Spleen (tissue), 11 donors: ENCODE data around the gene COL4A2. TPM values are rescaled to one million over a fixed set of nuclear protein-coding genes. Genes with fewer than 3 reads are reported as not detected.

Experiments used
- DNase-seq: peaks from one replicate; pipeline ENCODE4 v3.0.0-alpha.2; 2020
- H3K27ac ChIP-seq, 8 donors: fragments of 200-600 bp; sonication (generic) in 7 of 8; 1 replicate in 4 of 8; 2 replicates in 4 of 8; pipeline versions ENCODE4 v1.5.0 to v1.8.0; 2016 to 2021; ENCODE audit warnings: inconsistent platforms in 4 of 8, mild to moderate bottlenecking in 4 of 8, moderate library complexity in 1 of 8
- H3K27me3 ChIP-seq, 7 donors: fragments of 200-600 bp; sonication (generic) in 6 of 7; replicated peaks in 1 of 7; 1 replicate in 4 of 7; 2 replicates in 3 of 7; pipeline versions ENCODE4 v1.5.0 to v1.8.0; 2016 to 2021; ENCODE audit warnings: inconsistent platforms in 3 of 7, mild to moderate bottlenecking in 1 of 7
- H3K36me3 ChIP-seq, 6 donors: fragments of 200-600 bp; sonication (generic) in 5 of 6; 1 replicate in 4 of 6; 2 replicates in 2 of 6; pipeline versions ENCODE4 v1.5.0 to v1.8.0; 2016 to 2021; ENCODE audit warnings: inconsistent platforms in 2 of 6
- H3K4me1 ChIP-seq, 6 donors: fragments of 200-600 bp; sonication (generic) in 5 of 6; 1 replicate in 3 of 6; 2 replicates in 3 of 6; pipeline versions ENCODE4 v1.5.0 to v1.8.0; 2016 to 2021; ENCODE audit warnings: inconsistent platforms in 3 of 6
- H3K4me3 ChIP-seq, 8 donors: fragments of 200-600 bp; sonication (generic) in 7 of 8; 1 replicate in 4 of 8; 2 replicates in 4 of 8; pipeline versions ENCODE4 v1.5.0 to v1.8.0; 2016 to 2021; ENCODE audit warnings: inconsistent platforms in 4 of 8, mild to moderate bottlenecking in 4 of 8, moderate library complexity in 2 of 8
- H3K9me3 ChIP-seq, 8 donors: fragments of 200-600 bp; sonication (generic) in 7 of 8; 1 replicate in 4 of 8; 2 replicates in 4 of 8; pipeline versions ENCODE4 v1.5.0 to v1.8.0; 2016 to 2021; ENCODE audit warnings: inconsistent platforms in 4 of 8
- POLR2A ChIP-seq, 3 donors: fragments of 450-650 bp; IDR thresholded peaks; one replicate each; pipeline ENCODE4 v1.5.1; 2017; ENCODE audit warnings: antibody characterized with exemption in 3 of 3, mild to moderate bottlenecking in 1 of 3
- POLR2AphosphoS5 ChIP-seq, 3 donors: sonication (generic); formaldehyde crosslinking; IDR thresholded peaks; one replicate each; pipeline ENCODE4 v1.5.1; 2017; ENCODE audit warnings: antibody characterized with exemption in 3 of 3
- WGBS, 5 donors: extraction: QIAGEN DNeasy Blood & Tissue Kit in 3 of 5; methylation state at CpG; one replicate each; pipeline versions ENCODE4 v1.1.5 to v1.1.7; 2013 to 2018; 5-methylcytosine and 5-hydroxymethylcytosine counted together
- intact Hi-C: fragments of 100-400 bp; cut with DNase I; formaldehyde crosslinking; loops from one replicate; pipeline ENCODE4 v1.15.0; 2023; ENCODE audit warnings: low total_unique reads
- polyA plus RNA-seq, 3 donors: library from polyadenylated mRNA; stranded (reverse); fragments of 200-250 nt; gene quantifications; one replicate each; pipeline ENCODE4 v1.2.1, GENCODE V29; 2013
- total RNA-seq, 7 donors: library from RNA; depleted of rRNA in 3 of 7; stranded (reverse); fragments of >200 nt in 3 of 7; fragmentation: NEBNext Ultra II Directional in 4 of 7; extraction: Animal tissue kit (Norgen Biotek cat#: 25700) in 4 of 7; gene quantifications; one replicate each; pipeline versions ENCODE4 v1.1.0 to v1.2.1, GENCODE V29; 2016 to 2021
- TF ChIP-seq, protein P1 (sequence below), 11 experiments: fragments of 200-600 bp in 7 of 11; fragments of 450-650 bp in 4 of 11; sonication (generic) in 4 of 11; IDR thresholded peaks in 8 of 11; conservative IDR thresholded peaks in 3 of 11; 1 replicate in 7 of 11; 2 replicates in 4 of 11; pipeline versions ENCODE4 v1.4.0 to v1.8.0; 2016 to 2021; ENCODE audit warnings: antibody characterized with exemption in 11 of 11, inconsistent platforms in 4 of 11, mild to moderate bottlenecking in 1 of 11
- donor health status: healthy with polysubstance abuse.
- donor health status: DM: no; HTN: no; CAD: no; lungs with moderate emphysema.
- donor health status: DM: no; HTN: no; CAD: no.
- donor health status: Bipolar disorder and iron deficiency.
- donor health status: healthy.
- donor health status: DM: no; HTN: no; CAD: no.
- donor health status: DM: yes; HTN: yes; CAD: no.

COL4A2 gene
- total and polyA plus RNA-seq, 10 donors, result 52.6 to 712 (median 337) TPM

DNA sequence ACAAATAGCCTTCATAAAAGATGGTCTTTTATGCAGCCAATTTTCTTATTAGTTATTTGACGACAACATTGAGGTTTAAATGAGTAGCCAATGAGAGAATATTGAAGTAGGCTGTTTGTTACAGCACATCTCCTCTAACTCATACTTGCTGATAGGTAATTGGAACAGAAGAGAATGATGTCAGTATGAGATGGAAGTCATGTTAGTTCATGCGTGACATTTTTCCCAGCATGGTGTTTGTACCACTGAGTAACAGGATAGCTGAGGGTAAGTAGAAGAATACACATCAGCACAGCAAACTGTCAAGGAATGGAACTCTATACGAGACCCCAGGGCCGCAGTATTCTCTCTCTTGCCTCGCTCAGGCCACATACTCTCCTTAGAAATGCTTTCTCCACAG lies 37.2 kb downstream of the COL4A2 start:
- H3K36me3 ChIP-seq, result no peaks in the 10 kb centered on the region
- H3K4me3 ChIP-seq, result no peak overlapping the region
- H3K4me1 ChIP-seq, result peaks cover 15 to 66% (median 46%) of the 10 kb centered on the region in 6 donors
- peaks cover 0 to 14% (median 0%) of the 10 kb centered on the region in 7 donors for H3K27me3 ChIP-seq
- no peaks in the 10 kb centered on the region for H3K9me3 ChIP-seq
- TF ChIP-seq POLR2AphosphoS5 (IDR thresholded peaks at IDR 0.05) (no peak), POLR2A (IDR thresholded peaks at IDR 0.05) (no peak)
- TF ChIP-seq, protein P1, sequence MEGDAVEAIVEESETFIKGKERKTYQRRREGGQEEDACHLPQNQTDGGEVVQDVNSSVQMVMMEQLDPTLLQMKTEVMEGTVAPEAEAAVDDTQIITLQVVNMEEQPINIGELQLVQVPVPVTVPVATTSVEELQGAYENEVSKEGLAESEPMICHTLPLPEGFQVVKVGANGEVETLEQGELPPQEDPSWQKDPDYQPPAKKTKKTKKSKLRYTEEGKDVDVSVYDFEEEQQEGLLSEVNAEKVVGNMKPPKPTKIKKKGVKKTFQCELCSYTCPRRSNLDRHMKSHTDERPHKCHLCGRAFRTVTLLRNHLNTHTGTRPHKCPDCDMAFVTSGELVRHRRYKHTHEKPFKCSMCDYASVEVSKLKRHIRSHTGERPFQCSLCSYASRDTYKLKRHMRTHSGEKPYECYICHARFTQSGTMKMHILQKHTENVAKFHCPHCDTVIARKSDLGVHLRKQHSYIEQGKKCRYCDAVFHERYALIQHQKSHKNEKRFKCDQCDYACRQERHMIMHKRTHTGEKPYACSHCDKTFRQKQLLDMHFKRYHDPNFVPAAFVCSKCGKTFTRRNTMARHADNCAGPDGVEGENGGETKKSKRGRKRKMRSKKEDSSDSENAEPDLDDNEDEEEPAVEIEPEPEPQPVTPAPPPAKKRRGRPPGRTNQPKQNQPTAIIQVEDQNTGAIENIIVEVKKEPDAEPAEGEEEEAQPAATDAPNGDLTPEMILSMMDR (IDR thresholded peaks at IDR 0.05 in 8 of 11, conservative IDR thresholded peaks at IDR 0.05 in 3 of 11), result no peak
- intact Hi-C loops, result loop anchor here (10.0 kb wide), 1 partner anchor 80 kb away; no protein-coding TSS in a partner anchor
- 85 to 94% (median 90%) methylated on average over 5 of the region's 5 CpGs for WGBS, 5 donors
- no peak for DNase-seq
- peak overlapping the region in 1 of 8 donors; percentile 4 for H3K27ac ChIP-seq

DNA sequence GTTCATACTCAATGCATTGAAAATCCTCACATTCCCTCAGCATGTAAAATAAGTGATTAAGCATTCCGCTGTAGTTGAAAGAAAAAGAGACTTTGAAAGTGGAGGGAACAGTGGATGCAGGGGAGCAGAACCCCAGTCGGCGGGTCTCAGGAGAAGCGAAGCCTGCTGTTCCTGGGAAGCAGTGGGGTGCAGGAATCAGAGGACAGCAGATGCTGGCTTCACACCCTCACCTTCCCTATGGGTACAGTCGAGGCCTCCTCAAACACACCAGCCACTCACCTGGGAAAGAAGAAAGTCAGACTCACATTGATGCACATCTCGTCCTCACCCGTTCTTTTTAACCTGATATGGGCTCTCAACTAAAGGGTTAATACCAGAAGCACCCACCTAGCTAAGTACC lies 38.2 kb downstream of the COL4A2 start:
- intact Hi-C loops, result loop anchor here (10.0 kb wide), 1 partner anchor 80 kb away; no protein-coding TSS in a partner anchor
- DNase-seq, result no peak
- H3K27ac ChIP-seq, result no peak overlapping the region
- 85 to 93% (median 92%) methylated on average over 7 of the region's 7 CpGs for WGBS, 5 donors
- H3K4me3 ChIP-seq, result no peak overlapping the region
- no peaks in the 10 kb centered on the region for H3K9me3 ChIP-seq
- H3K36me3 ChIP-seq, result no peaks in the 10 kb centered on the region
- TF ChIP-seq, protein P1 (IDR thresholded peaks at IDR 0.05 in 8 of 11, conservative IDR thresholded peaks at IDR 0.05 in 3 of 11), result no peak
- TF ChIP-seq POLR2A (IDR thresholded peaks at IDR 0.05) (no peak), POLR2AphosphoS5 (IDR thresholded peaks at IDR 0.05) (no peak)
- peaks cover 0 to 14% (median 0%) of the 10 kb centered on the region in 7 donors for H3K27me3 ChIP-seq
- H3K4me1 ChIP-seq, result peaks cover 14 to 66% (median 46%) of the 10 kb centered on the region in 6 donors

DNA sequence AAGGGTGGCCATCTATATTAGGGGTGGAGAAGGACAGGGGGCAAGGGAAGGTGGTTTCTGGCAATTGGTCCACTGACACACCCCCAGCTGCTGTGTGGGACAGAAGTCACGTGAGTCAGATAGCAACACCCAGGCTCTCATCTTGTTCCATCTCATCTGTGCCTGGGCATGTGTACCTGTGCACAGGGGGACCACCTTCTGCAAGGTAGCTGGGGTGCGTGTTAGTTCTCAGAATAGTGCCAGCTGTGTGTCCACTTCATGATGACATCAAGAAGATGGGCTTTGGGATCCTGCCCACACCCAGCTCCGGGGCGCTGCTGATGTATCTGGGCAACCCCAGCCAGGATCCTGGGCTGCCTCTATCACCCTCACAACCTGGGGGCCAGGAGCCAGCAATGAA lies 38.6 kb downstream of the COL4A2 start:
- Histone ChIP-seq H3K36me3 (no peaks in the 10 kb centered on the region), H3K4me1 (peaks cover 10 to 66% (median 43%) of the 10 kb centered on the region in 6 donors), H3K27me3 (peaks cover 0 to 10% (median 0%) of the 10 kb centered on the region in 7 donors), H3K4me3 (no peak overlapping the region), H3K27ac (peak overlapping the region in 2 of 8 donors; percentile 38 to 54), H3K9me3 (no peaks in the 10 kb centered on the region)
- 76 to 89% (median 86%) methylated on average over 4 of the region's 4 CpGs for WGBS, 5 donors
- intact Hi-C loops, result loop anchor here (10.0 kb wide), 1 partner anchor 79 kb away; no protein-coding TSS in a partner anchor
- TF ChIP-seq, protein P1 (IDR thresholded peaks at IDR 0.05 in 8 of 11, conservative IDR thresholded peaks at IDR 0.05 in 3 of 11), result no peak
- no peak for TF ChIP-seq POLR2AphosphoS5 (IDR thresholded peaks at IDR 0.05)
- no peak for TF ChIP-seq POLR2A (IDR thresholded peaks at IDR 0.05)
- no peak for DNase-seq

DNA sequence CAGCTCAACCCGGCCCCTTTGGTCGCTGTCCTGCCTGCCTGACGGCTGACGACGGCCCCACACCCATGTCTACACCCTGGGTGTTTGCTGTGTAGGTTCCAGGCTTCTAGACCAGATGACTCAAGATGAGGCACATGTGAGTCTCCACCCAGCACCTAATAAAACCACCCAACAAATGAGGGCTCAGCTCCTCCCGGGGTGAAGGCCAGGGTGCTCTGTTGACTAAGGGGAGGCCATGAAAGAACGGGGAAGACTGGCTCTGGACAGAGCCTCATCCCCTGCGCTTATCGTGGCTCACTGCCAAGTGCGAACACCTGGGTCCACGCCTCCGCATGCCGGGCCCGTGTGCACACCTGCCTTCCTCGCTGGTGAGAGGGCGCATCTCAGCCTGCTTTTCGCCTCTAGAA lies 39.6 kb downstream of the COL4A2 start:
- H3K27me3 ChIP-seq, result no peaks in the 10 kb centered on the region
- WGBS, 5 donors, result 82 to 94% (median 89%) methylated on average over 16 to 17 of the region's 17 CpGs
- H3K4me3 ChIP-seq, result no peak overlapping the region
- peak overlapping the region in 3 of 8 donors; percentile 54 to 69 (median 61) for H3K27ac ChIP-seq
- no peaks in the 10 kb centered on the region for H3K9me3 ChIP-seq
- intact Hi-C loops, result loop anchor here (10.0 kb wide), 1 partner anchor 78 kb away; no protein-coding TSS in a partner anchor
- peak in 1 of 3 donors; percentile 57 for TF ChIP-seq POLR2AphosphoS5 (IDR thresholded peaks at IDR 0.05)
- TF ChIP-seq, protein P1 (IDR thresholded peaks at IDR 0.05 in 8 of 11, conservative IDR thresholded peaks at IDR 0.05 in 3 of 11), result no peak
- no peak for DNase-seq
- H3K4me1 ChIP-seq, result peaks cover 9 to 56% (median 34%) of the 10 kb centered on the region in 6 donors
- no peaks in the 10 kb centered on the region for H3K36me3 ChIP-seq
